DMS 273 (cell line): ENCODE results near the gene KCNA3.

Source experiments
- DNase-seq: peaks from one replicate; lab custom pipeline; 2025; ENCODE audit not compliant: unreplicated experiment; lab: John Stamatoyannopoulos, UW

Gene KCNA3

DNA sequence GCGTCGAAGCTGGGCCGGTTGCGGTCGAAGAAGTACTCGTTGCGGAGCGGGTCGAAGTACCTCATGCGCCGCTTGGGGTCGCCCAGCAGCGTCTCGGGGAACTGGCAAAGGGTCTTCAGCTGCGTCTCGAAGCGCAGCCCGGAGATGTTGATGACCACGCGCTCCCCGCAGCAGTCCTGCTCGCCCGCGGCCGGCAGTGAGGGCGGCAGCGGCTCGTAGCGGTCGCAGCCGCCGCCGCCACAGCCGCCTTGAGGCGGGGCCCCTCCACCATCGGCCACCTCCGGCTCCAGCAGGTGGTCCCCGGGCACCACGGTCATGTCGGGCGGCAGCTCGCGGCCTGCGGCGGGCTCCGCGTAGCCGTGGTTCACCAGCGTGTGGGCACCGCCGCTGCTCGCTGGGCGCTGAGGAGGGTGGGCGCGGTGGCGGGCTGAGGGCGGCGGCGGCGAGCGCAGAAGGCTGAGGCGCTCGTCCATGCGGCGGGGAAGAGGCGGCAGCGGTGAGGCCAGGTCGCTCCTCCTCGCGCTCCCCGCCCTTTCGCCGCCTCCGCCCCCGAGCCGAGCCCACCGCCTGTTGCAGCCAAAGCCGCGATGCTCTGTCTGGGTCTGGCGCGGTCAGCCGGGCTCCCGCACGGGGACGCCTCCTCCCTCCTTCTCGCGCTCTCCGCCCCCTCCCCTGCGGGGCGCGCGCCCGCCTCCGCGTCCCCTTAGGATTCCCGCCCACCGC lies at the start of gene KCNA3:
Gene KCNA3 (minus strand): TSS at position 604 of the 723 bp plus-strand sequence. CDS start 131 bp downstream, at position 473.
- peak; percentile 89 for DNase-seq

DNA sequence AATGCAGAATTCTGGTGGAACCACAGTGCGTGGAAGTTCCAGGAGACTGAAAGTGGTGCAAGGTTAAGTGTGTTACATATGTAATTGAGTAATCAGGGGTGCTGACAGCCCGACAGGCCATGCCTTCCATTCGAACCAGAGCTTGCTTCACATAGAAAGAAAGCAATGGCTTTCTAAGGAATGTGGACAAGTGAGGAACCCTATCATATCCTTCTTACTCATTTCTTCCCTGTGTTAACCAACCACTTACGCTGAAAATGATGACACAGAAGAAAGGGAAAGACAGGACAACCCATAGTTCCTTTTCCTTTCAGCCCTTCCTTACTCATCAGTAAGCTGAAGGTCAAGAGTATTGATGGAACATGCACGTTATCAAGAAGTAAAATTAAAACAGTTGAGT lies 48.1 kb upstream of the KCNA3 start:
- DNase-seq: no peak

- no peak for DNase-seq
Measured at GRCh38 chr1:110719908-110720307, 45.2 kb upstream of the KCNA3 start.

- no peak for DNase-seq
Measured at GRCh38 chr1:110718452-110718851, 43.7 kb upstream of the KCNA3 start.

DNA sequence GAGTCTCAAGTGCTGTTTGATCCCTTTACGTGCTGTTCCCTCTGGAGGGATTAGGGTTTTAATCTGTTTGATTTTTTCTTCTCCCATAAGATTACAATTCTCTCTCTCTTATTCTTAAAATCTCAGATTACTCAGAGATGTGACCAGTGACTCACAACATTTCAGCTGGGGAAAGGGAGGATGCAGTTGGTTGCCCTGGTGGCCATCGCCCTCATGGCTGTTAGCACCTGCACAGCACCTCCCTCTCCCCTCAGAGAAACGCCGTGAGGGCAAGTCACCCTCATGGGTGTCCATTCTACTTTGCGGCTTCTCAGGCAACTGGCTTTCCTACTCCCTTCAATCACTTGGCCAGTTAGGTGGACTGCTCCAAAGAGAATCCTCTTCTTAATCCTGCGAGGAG lies 42.4 kb upstream of the KCNA3 start:
- no peak for DNase-seq

DNA sequence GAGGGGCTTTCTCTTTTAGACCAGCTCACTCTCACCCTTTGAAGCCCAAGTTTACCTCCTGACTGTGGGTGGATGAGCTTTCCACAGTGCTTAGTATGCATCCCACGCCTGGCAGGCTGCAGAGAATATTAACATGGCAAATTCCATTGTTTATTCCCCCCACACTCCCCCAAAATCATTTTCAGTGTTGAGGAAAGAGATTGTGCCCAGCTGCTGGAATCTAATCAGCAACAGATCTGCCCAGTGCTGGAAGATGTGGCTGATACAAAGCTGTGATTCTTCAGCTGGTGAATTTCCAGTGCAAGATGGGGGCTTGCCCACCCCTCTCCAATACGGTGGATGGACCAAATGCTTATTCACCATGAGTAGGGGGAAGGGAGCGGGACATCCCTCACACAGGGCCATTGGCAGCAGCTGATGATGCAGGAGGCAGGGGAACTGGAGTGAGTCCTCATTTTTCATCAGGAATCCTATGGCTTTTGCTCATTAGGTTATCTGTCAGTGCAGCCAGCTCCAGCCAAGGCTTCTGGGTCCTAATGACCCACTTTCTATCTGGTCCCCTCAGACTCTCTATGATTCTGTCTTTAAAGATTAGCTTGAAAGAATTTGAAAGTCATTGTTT lies 39.7 kb upstream of the KCNA3 start:
- no peak for DNase-seq

DNA sequence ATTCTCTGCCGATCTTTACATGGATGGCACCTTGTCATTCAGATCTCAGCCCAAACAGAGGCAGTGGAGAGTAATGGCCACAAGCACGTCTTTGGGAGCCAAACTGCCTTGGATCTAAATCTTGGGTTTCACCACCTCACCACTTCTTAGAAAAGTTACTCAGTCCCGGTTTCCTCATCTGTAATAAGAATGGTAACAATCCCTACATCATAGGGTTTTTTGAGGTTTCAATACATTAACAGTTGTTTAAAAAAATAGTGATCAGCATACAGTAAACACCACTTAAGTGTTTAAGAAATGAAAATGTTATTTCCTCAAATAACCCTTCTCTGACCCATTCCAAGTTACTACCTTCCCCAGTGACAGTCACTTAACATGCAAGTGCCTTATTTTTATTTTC lies 38.5 kb upstream of the KCNA3 start:
- no peak for DNase-seq

- peak; percentile 39 for DNase-seq
Measured at GRCh38 chr1:110710314-110710713, 35.6 kb upstream of the KCNA3 start.

DNA sequence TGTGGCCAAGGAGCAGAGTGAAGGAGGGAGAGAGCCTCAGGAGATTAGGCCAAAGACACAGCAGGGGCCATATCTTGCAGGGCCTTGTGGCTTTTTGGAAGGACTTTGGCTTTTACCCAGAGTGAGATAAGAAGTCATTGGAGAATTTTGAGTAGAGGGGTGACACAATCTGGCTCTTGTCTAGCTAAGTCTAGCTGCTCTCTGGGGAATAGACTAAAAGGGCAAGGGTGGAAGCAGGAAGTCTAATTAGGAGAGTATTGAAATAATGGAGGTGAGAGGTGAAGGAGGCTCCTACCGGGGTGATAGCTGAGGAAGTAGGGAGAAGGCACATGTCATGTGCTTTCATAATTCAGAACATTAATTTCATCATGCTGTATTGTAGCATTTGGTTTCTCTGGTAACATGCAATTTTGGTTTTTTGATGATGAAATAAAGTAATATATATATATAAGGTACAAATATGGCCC lies 34.3 kb upstream of the KCNA3 start:
- DNase-seq: no peak

GRCh38 chr1:110707232-110707631 lies 32.5 kb upstream of the KCNA3 start:
- DNase-seq: no peak

DNA sequence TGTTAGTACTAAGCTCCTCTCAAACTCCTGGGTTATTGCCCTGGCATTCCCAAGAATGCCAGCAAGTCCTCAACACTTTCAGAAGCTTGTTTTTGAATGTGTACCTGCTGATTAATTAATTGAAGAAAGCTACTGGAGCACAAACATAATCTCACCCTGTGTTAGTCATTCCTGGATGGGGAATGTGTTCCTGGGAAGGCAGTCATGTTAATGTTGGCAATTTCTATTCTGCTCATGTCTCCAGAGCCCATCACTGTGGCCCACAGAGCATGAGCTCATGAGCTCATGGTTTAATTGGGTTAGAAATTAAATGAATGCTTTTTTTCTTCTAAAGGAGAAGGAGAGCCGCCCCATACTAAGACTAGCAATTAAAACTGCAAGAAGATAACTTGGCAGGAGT lies 31.9 kb upstream of the KCNA3 start:
- no peak for DNase-seq

DNA sequence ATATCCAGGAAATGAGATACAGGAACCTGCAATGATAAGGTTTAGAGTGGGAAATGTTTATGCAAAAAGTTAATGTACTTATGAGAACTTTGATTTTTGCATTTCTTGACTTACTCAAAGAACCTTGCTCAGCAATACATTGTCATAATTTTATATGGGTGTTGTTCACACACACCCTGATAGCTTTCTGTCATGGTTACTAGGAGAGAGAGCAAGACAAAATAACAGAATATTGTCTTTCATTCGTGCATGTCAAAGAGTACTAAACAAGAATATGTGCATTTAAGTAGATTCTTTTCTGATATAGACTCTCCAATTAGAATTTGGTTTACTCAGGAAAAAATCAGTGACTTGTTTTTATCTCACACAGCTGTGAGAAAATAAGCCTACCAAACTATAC lies 27.5 kb upstream of the KCNA3 start:
- no peak for DNase-seq

GRCh38 chr1:110700767-110701166 lies 26.0 kb upstream of the KCNA3 start:
- DNase-seq: no peak

DNA sequence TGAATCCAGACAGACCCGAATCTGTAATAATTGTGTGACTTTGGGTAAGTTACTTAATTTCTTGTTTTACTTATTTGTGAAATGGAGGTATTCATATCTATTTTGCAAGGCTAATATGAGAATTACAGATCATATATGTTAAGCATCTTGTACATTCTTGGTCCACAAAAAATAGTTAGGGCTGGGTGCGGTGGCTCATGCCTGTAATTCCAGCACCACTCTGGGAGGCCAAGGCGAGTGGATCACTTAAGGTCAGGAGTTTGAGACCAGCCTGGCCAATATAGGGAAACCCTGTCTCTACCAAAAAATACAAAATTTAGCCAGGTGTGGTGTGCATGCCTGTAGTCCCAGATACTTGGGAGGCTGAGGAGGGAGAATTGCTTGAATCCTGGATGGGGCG lies 22.9 kb upstream of the KCNA3 start:
- DNase-seq: no peak

GRCh38 chr1:110696818-110697217 lies 22.1 kb upstream of the KCNA3 start:
- DNase-seq: no peak

GRCh38 chr1:110690709-110691365 lies 16.1 kb upstream of the KCNA3 start:
- DNase-seq: no peak

DNA sequence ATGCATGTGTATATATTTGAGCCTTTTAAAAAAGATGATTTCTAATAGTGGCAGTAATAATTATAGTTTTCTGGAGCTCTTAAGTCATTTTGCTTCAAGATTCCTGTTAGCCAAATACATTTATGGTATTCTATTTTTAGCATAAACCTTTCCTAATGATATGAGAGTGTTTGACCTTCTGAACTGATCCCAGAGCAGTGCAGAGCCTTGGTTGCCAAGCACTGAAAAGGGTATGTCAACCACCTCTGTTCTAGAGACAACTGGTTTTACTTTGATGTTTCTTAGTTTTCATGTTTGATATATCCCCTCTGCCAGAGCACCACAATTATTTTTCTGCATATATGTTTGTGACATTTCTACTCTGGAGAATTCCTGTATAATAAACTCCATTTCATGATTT lies 15.1 kb upstream of the KCNA3 start:
- DNase-seq: no peak

DNA sequence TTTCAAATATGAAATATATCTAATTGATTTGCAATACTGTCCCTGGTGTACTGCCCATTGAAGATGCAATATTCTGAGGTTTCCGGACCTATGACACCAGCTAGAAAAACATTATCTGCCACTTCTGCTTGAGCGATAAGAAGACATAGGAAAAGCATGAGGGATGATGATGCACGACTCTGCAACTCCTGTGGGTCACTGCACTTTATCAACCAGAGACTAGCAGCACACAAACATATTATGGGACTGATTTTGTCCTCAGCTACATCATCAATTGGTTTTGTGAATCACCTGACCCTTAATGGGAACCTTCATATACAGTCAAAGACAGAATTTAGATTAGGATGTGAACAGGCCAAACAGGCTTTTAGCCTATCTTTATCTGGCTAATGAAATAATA lies 13.8 kb upstream of the KCNA3 start:
- DNase-seq: no peak

DNA sequence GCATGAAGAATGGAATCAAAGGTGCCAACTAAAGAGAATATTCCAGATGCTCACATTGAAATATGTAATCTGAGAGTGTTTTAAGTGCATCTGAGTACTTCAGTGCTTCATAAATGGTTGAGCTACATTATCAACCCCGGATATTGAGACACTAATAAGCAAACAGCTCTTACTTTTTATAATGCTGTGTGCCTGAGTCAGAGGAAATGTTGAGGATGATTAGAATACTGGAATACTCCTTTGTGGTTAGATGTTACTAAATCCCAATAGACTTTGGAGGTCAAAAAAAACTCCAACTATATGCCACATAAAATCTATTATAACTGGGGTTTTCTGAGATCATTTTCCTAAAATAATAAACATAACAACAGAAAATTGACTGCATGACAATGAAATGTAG lies 12.5 kb upstream of the KCNA3 start:
- DNase-seq: no peak

- no peak for DNase-seq
Measured at GRCh38 chr1:110686188-110686587, 11.4 kb upstream of the KCNA3 start.

DNA sequence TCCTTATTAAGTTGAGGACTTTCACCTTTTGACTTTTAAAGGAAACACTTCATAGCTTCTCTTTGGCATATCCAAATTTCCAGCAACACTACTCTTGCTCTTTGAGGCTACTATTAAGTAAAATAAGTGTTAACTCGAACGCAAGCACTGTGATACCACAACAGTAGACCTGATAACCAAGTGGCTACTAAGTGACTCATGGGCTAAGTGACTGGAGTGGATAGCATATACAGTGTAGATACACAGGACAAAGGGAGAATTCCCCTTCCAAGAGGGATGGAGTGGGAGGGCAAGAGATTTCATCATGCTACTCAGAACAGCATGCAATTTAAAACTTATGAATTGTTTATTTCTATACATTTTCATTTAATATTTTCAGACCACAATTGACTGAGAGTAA lies 9.8 kb upstream of the KCNA3 start:
- no peak for DNase-seq

DNA sequence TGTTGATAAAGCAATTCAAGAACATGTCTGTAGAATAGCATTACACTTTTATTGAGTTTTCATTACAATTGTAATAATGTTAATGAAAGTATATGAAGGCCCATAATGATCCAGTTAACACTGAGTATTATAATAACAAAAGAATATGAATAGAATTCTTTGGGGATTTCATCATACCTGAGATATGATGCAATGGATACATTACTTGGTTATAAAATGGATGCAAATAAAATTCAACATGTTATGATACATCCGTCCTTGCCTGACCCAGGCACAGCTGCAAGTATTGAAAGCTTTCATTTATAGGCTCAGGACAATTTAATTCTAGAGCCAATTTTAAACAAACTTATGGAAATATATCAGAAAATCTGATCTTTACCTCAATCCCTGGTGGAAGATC lies 8.2 kb upstream of the KCNA3 start:
- no peak for DNase-seq
